ENCODE data around the gene CTU2. TPM values are rescaled to one million over a fixed set of nuclear protein-coding genes. Genes with fewer than 3 reads are reported as not detected.

CTU2 gene
- total and polyA plus RNA-seq, 2 of the 4 experiments (the other 2 are of a cell fraction) = 12.9 to 18.4 TPM

DNA sequence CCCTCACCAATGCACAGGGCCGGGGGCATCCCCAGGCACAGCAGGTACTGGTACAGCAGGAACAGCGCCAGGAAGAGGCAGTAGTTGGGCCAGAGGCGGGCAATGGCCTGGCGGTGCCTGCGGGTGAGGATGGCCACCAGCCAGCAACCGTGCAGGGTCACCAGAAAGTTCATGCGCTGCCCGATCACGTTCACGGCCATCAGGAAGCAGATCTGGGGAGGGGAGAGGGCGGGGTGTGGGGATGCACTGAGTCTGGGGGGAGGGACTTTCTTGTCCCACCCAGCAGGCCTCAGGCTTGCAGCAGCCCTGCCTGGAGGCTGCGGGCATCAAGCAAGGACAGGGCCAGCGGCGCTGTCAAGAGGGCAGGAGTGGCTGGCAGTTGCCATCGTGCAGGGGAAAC lies 25.4 kb downstream of the CTU2 start:
- Histone ChIP-seq H3K56ac (ENCODE audit: extremely low read depth, insufficient read depth, low read length) (no peak overlapping the region), H2AK9ac (replicated peaks; ENCODE audit: low read depth, low read length, poor library complexity) (no peak overlapping the region), H3K79me1 (ENCODE audit: low read depth in 1 of 2, low read length in 2 of 2) (peaks cover 0 to 41% of the 10 kb centered on the region in 2 experiments; a peak in 3 of 4 replicates), H4K20me1 (ENCODE audit: insufficient read depth, low read length) (peaks cover 41% of the 10 kb centered on the region), H3K9ac (ENCODE audit: low read depth, low read length) (no peak overlapping the region), H2BK15ac (ENCODE audit: low read depth, low read length) (no peak overlapping the region), H3K14ac (replicated peaks; ENCODE audit: low read depth, low read length) (no peak overlapping the region), H3K9me1 (ENCODE audit: insufficient read depth, low read length) (no peaks in the 10 kb centered on the region; the same call in 1 of the 2 replicates), H4K91ac (ENCODE audit: insufficient read depth, low read depth, low read length) (no peak overlapping the region), H3K36me3 (ENCODE audit: control insufficient read depth, insufficient read depth, low read length) (peaks cover 73% of the 10 kb centered on the region), H3K4me2 (ENCODE audit: low read depth, low read length) (no peak overlapping the region), H3K4ac (ENCODE audit: low read depth, low read length) (no peak overlapping the region), H3K18ac (ENCODE audit: low read depth, low read length) (no peak overlapping the region), H3K9me3 (ENCODE audit: control insufficient read depth, insufficient read depth, low read length) (no peaks in the 10 kb centered on the region), H2BK120ac (ENCODE audit: low read depth, low read length) (no peak overlapping the region), H3K4me1 (ENCODE audit: control insufficient read depth, insufficient read depth, low read length) (no peaks in the 10 kb centered on the region), H3K4me3 (ENCODE audit: insufficient read depth, low read depth, low read length) (no peak overlapping the region), H4K8ac (ENCODE audit: low read depth in 2 of 2, low read length in 2 of 2) (no peak overlapping the region), H2AFZ (replicated peaks; ENCODE audit: low read length, poor library complexity) (no peak overlapping the region), H4K5ac (ENCODE audit: low read depth, low read length) (no peak overlapping the region), H2AK5ac (ENCODE audit: low read depth, low read length) (peak overlapping the region; percentile 59; the same call in 1 of the 2 replicates), H3K23ac (ENCODE audit: low read depth, low read length) (no peak overlapping the region), H3K27ac (ENCODE audit: insufficient read depth, low read length) (no peak overlapping the region), H2BK20ac (ENCODE audit: low read depth, low read length) (no peak overlapping the region), H2BK5ac (ENCODE audit: low read depth, low read length, poor library complexity, severe bottlenecking) (no peak overlapping the region), H3K27me3 (ENCODE audit: control insufficient read depth, insufficient read depth, low read length) (no peaks in the 10 kb centered on the region)
- dilution Hi-C loops (cut with HindIII; ENCODE audit: low sequenced_read_pairs, unreplicated experiment) (no loop called here), intact Hi-C loops (cut with micrococcal nuclease) (no loop called here), in situ Hi-C loops (cut with MboI; ENCODE audit: low sequenced_read_pairs) (no loop called here)
- TF ChIP-seq, protein P1, sequence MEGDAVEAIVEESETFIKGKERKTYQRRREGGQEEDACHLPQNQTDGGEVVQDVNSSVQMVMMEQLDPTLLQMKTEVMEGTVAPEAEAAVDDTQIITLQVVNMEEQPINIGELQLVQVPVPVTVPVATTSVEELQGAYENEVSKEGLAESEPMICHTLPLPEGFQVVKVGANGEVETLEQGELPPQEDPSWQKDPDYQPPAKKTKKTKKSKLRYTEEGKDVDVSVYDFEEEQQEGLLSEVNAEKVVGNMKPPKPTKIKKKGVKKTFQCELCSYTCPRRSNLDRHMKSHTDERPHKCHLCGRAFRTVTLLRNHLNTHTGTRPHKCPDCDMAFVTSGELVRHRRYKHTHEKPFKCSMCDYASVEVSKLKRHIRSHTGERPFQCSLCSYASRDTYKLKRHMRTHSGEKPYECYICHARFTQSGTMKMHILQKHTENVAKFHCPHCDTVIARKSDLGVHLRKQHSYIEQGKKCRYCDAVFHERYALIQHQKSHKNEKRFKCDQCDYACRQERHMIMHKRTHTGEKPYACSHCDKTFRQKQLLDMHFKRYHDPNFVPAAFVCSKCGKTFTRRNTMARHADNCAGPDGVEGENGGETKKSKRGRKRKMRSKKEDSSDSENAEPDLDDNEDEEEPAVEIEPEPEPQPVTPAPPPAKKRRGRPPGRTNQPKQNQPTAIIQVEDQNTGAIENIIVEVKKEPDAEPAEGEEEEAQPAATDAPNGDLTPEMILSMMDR (conservative IDR thresholded peaks at IDR 0.05; ENCODE audit: low read depth, low read length) = no peak
- no peak for TF ChIP-seq RFX5 (IDR thresholded peaks at IDR 0.05; ENCODE audit: low read depth, low read length)
- no peak for TF ChIP-seq CHD1 (IDR thresholded peaks at IDR 0.05; ENCODE audit: low read depth, low read length)
- no peak for TF ChIP-seq FOS (IDR thresholded peaks at IDR 0.05; ENCODE audit: low read depth, low read length)
- TF ChIP-seq POLR2A (IDR thresholded peaks at IDR 0.05; ENCODE audit: low read depth, low read length) = no peak
- TF ChIP-seq CEBPB (IDR thresholded peaks at IDR 0.05; ENCODE audit: low read depth, low read length) = no peak
- TF ChIP-seq MAFK (IDR thresholded peaks at IDR 0.05; ENCODE audit: low read depth, low read length) = no peak
- no TSS peak for BruUV-seq (replicated peaks)
- 95% methylated on average over 4 of the region's 15 CpGs; no CpG with 5 or more reads in 1 of the 2 experiments for WGBS, 2 experiments (ENCODE audit: extremely low coverage in 2 of 2, insufficient read length in 1 of 2)
- ChIA-PET POLR2A (ENCODE audit: unreplicated experiment) (no interaction called here), CTCF (no interaction called here)
- no peak for DNase-seq
- ATAC-seq (ENCODE audit: low read depth) = no peak

All from IMR-90 (cell line).